HG02623 (cell line): Measurements from ENCODE around the gene HDAC9.
"Not testable (repeated sequence)": the region's sequence is repeated elsewhere in the genome, so short reads cannot be mapped to it uniquely, and the experiment has no call there.

Experiments used
- ATAC-seq: cut with Tn5 transposase; IDR thresholded peaks from one replicate; pipeline ENCODE4 v1.9.1; 2021; ENCODE audit warnings: moderate library complexity; ENCODE audit not compliant: unreplicated experiment

HDAC9 gene

GRCh38 chr7:18936265-18936664 lies 440.7 kb downstream of the HDAC9 start:
- ATAC-seq: no peak

- no peak for ATAC-seq
These were observed 444.4 kb downstream of the HDAC9 start for GRCh38 chr7:18939771-18940592.

GRCh38 chr7:18940593-18941134 lies 445.1 kb downstream of the HDAC9 start:
- ATAC-seq: no peak

- ATAC-seq: no peak
These were observed 445.7 kb downstream of the HDAC9 start for GRCh38 chr7:18941207-18941606.

GRCh38 chr7:18948521-18948920 lies 453.0 kb downstream of the HDAC9 start:
- ATAC-seq: no peak

- ATAC-seq: no peak
These were observed 457.3 kb downstream of the HDAC9 start for GRCh38 chr7:18952846-18953245.

- ATAC-seq: no peak
These were observed 463.1 kb downstream of the HDAC9 start for GRCh38 chr7:18958627-18959026.

GRCh38 chr7:18960725-18961124 lies 465.2 kb downstream of the HDAC9 start:
- ATAC-seq: no peak

GRCh38 chr7:18962031-18962430 lies 466.5 kb downstream of the HDAC9 start:
- no peak for ATAC-seq

GRCh38 chr7:18965657-18966056 lies 470.1 kb downstream of the HDAC9 start:
- ATAC-seq: no peak

- ATAC-seq: not testable (repeated sequence)
These were observed 472.2 kb downstream of the HDAC9 start for GRCh38 chr7:18967755-18968154.

- no peak for ATAC-seq
These were observed 476.3 kb downstream of the HDAC9 start for GRCh38 chr7:18971839-18972238.

- ATAC-seq: no peak
These were observed 479.3 kb downstream of the HDAC9 start for GRCh38 chr7:18974803-18975202.

- no peak for ATAC-seq
These were observed 479.7 kb downstream of the HDAC9 start for GRCh38 chr7:18975276-18975675.

- no peak for ATAC-seq
These were observed 480.2 kb downstream of the HDAC9 start for GRCh38 chr7:18975689-18976280.

- no peak for ATAC-seq
These were observed 481.3 kb downstream of the HDAC9 start for GRCh38 chr7:18976715-18977471.

- no peak for ATAC-seq
These were observed 482.6 kb downstream of the HDAC9 start for GRCh38 chr7:18978108-18978495.

GRCh38 chr7:18990700-18991099 lies 495.2 kb downstream of the HDAC9 start:
- ATAC-seq: not testable (repeated sequence)

GRCh38 chr7:18993933-18994668 lies 498.6 kb downstream of the HDAC9 start:
- no peak for ATAC-seq

- no peak for ATAC-seq
These were observed 499.7 kb downstream of the HDAC9 start for GRCh38 chr7:18995270-18995671.
